KBM-7 (cell line): ENCODE results near the gene MGLL.

Experiments
- DNase-seq: peaks from one replicate; pipeline ENCODE4 v3.0.0-alpha.2; 2015
- in situ Hi-C: fragments of 300-500 bp; cut with MboI; formaldehyde crosslinking; loops from 2 replicates; pipeline ENCODE4 v1.14.3; 2020; ENCODE audit warnings: low sequenced_read_pairs, low pct_unique_long_range_greater_than_20kb, mixed read lengths

Gene MGLL

DNA sequence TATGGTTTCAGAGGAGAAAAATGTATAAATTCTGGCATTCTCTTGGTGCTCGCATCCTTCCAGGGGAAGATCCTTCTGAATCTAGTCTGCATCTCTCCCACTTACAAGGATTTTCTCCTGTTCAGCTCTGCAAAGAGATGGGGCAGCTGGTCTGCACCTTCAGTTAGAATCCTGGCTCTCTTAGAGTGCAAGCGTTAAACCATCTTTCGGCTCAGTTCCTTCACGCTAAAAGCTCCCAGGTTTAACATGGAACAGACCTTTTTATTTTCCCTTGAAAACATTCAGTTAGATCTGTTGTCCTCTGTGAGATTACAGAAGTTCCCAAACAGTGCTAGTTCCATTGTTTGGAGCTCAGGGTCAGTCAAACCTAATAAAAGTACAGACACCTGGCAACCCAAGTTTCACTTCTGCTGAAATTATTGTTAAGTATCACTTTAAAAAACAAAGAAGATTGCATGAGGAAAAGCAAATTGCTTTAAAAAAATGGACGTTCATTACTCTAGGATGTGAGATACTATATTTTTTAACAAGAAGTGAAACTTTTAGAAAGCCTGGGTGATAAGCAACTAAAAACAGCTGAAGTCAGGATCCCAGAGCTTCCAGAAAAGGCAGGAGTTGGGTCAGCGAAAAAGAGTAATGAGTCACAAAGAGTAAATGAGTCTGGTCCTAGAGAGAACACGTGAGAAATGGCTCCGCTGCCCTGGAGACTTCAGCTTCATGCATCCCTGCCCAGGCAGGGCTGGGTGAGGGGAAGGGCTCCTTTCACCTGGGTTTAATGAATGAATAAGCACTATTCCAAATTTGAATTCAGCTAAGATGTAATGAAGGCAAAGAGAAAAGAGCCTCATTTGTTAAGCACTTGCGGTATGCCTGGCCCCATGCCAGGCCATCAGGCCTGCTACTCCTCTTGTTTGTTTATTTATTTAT lies 86.3 kb downstream of the MGLL start:
- in situ Hi-C loops, result no loop called here
- DNase-seq, result no peak

GRCh38 chr3:127734754-127735473 lies 87.4 kb downstream of the MGLL start:
- peak; percentile 90 for DNase-seq
- in situ Hi-C loops, result no loop called here

- DNase-seq, result no peak
- in situ Hi-C loops, result no loop called here
Observed at GRCh38 chr3:127734181-127734720, 88.1 kb downstream of the MGLL start.

DNA sequence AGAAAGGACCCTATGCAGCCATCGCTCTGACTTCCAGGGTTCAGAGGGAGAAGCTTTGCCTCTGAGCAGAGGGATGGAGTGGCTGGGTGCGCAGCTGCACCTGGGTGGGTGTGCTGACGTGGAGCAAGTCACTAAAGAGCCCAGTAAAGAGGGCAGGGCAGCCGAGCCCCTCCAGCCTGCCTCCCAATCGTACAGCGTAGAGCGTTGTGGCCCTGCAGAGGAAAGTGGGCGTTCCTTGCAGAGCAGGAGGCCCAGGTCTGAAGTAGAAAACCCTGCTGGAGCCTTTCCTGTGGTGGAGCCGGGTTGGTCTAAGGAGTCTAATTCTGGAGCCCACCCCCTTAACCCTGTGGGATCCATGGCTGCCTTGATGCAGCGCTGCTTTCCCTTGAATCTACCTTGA lies 88.5 kb downstream of the MGLL start:
- in situ Hi-C loops, result no loop called here
- DNase-seq, result no peak

- in situ Hi-C loops, result no loop called here
- DNase-seq, result peak; percentile 23
Observed at GRCh38 chr3:127732879-127733350, 89.4 kb downstream of the MGLL start.

GRCh38 chr3:127732303-127732702 lies 90.0 kb downstream of the MGLL start:
- no peak for DNase-seq
- in situ Hi-C loops, result no loop called here

GRCh38 chr3:127731546-127732289 lies 90.6 kb downstream of the MGLL start:
- no peak for DNase-seq
- in situ Hi-C loops, result no loop called here

DNA sequence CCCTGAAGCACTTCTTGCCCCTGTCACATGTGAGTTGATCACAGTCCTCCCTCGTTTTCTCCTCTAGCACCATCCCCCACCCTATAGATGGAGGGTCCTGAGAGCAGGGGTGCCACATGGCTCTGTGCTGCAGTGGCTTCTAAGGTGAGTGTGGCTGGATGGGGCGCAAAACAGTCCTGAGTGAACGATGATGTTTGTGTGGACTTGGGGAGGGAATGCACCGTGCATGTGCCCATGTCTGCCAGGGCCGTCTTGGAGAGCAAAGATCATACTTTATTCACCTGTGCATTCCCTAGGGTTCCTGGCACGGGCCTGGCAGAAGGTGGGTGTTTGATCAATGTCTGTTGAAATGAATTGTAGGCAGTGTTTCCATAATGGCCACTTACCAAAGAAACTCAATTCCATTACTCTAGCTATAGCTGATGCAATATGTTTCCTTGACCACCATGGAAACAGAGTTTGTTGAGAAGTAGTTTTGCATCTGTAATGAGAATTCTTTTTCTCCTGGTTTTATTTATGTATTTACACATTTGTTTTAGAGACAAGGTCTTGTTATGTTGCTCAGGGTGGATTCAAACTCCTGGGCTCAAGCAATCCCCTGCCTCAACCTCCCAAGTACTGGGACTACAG lies 91.5 kb downstream of the MGLL start:
- in situ Hi-C loops, result no loop called here
- DNase-seq, result no peak

DNA sequence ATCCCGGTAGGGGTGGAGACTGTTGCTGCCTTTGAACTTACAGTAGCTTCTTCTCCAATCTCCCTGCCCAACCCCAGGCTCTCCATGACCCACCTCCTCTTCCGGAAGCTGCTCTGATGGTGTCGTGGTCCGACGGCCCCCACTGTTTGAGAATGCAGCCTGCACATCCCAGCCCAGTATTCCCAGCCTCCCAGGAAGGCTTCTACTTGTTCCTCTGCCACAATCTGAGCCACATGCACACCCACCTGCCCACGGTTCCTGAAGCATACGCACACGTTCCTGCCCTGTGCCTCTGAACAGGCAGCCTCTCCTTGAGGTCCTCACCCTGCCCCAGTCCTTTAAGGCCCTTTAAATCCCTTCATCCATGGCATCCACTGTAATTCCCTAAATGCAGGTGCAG lies 92.1 kb downstream of the MGLL start:
- in situ Hi-C loops, result no loop called here
- DNase-seq, result no peak

GRCh38 chr3:127729556-127730056 lies 92.7 kb downstream of the MGLL start:
- in situ Hi-C loops, result no loop called here
- peak; percentile 45 for DNase-seq

DNA sequence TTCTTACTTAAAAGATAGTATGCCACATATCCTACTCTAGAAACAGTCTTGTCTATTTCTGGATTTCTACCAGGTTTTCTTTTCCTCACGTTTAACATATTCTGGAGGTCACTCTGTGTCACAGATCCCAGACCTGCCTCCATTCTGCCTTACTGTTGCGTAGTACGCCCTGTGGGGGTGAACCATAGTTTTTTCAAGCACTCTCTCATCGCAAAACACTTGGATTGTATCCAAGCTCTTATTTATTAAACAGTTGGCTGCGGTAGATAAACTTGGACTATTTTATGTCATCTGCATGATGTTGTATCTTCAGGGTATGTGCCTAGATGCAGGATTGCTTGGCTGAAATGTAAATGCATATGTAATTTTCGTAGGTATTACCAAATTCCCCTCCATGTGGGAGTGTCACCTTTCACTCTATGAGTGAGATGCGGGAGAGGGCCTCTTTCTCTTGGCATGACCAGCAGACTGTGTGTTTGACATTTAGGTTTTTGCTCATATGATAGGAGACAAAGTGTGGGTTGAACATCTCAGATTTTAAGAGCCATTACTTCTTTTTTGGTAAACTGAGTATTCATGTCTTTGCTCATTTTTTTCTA lies 93.8 kb downstream of the MGLL start:
- no peak for DNase-seq
- in situ Hi-C loops, result no loop called here

- no peak for DNase-seq
- in situ Hi-C loops, result no loop called here
Observed at GRCh38 chr3:127726894-127727293, 95.4 kb downstream of the MGLL start.

GRCh38 chr3:127723011-127723567 lies 99.2 kb downstream of the MGLL start:
- in situ Hi-C loops, result no loop called here
- DNase-seq, result no peak

DNA sequence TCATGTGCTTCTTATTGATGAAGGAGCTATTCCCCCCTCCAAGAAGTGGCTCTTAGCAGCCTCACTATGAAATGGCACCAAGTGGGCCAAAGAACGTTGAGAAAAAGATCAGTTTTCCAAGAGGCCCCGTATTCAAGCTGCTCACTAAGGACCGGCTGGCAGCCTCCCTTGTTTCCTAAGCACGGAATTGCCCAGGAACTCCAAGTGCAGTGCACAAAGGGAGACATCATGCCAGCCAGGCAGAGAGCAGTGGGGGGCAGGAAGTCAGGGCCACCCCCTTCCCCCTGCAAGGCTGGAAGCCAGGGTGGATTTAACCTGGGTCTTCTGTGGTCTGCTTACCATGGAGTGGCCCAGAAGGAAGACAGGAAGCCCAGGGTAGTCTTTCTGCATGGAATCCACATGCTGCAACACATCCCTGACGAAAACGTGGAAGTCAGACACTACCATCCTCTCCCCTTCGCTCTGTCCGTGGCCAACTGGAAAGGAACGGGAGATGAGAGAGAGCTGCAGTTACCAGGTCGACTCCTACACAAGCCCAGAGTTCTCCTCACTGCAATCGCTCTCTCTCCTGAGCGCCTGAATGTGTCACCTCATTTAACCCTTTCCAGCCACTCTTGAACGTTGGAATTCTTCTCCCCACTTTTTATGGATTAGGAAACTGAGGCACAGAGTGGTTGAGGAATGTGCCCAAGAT lies 100.1 kb downstream of the MGLL start:
- DNase-seq, result no peak
- in situ Hi-C loops, result no loop called here

- in situ Hi-C loops, result no loop called here
Observed at GRCh38 chr3:127720985-127721935, 101.1 kb downstream of the MGLL start.

DNA sequence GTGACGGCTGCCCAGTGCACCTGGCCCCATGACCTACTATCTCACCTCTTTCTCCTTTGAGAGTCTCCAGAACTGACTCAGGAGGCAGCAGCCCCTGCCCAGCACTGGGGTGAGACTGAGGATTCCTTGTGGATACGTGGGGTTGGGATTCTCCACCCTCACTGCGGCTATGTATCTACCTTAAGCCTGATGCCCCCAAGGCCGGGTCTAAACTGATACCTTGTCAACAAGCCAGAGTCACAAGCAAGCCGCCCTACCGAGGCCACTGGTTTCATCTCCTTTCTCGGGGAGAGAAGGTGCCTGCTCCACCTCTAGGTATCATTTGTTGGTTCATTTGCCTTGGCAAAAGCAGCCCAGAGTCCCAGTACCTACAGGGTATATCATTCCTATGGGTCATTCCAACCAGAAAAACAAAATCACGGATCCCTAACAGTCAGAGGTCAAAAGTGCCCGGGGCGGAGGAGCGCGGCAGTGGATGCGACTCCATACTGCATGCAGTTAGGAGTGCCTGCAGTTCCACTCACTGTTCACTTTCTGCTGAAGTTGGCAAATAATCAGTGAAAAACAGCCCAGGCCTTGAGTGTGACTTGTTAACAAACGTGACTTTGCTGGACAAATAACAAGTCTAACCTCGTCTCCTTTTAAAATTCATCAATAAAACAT lies 102.0 kb downstream of the MGLL start:
- no peak for DNase-seq
- in situ Hi-C loops, result no loop called here

More at GRCh38 chr3:127720985-127721935, 101.1 kb downstream of the MGLL start:
- no peak for DNase-seq
